ENCODE data around the gene ACSF3.
"Not testable (repeated sequence)": the region's sequence is repeated elsewhere in the genome, so short reads cannot be mapped to it uniquely, and the experiment has no call there.

The ACSF3 gene

DNA sequence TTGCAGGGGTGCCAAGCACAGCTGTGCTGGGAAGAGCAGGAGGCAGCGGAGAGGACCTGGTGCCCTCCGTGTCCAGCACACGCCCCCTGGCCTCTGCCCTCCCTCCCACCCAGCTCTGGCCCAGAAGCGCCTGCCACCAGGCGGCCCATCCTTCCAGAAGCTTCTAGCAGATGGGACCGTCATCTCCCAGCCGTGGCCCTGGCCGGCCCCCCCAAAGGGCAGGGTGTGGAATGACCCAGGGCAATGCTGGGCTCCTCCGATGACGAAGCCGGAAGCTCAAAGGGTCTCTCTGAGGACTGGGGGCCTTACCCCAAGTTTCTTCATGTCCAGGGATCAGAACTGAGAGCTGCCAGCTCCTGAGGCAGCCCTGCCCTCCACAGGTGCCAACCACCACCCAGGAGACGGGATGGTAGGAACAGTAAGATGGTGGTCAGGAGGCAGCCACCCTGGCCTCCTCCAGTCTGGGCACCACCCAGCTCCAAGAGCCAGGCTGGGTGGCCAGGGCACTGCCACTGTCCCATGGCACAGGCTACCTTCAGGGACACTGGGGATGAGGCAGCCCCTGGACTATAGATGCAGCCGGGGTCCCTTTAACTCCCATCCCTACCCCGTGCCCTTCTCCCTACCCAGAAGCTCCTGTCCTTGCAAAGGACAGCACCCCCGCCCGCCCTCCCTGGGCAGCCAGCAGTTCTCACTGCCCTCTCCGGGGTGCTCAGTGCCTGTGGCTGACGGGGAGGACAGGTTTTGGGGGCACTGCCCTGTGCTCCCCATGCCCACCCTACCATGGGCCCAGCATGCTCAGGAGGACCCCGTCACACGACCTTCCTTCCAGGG, 71.4 kb downstream of the ACSF3 start:
- no peak for DNase-seq

GRCh38 chr16:89165681-89165979, 72.0 kb downstream of the ACSF3 start:
- DNase-seq, result not testable (repeated sequence)

- DNase-seq, result no peak
Observed at GRCh38 chr16:89166696-89167424, 73.2 kb downstream of the ACSF3 start.

- DNase-seq, result peak; percentile 90
Observed at GRCh38 chr16:89167425-89167941, 73.8 kb downstream of the ACSF3 start.

GRCh38 chr16:89168381-89169189, 74.9 kb downstream of the ACSF3 start:
- no peak for DNase-seq

DNA sequence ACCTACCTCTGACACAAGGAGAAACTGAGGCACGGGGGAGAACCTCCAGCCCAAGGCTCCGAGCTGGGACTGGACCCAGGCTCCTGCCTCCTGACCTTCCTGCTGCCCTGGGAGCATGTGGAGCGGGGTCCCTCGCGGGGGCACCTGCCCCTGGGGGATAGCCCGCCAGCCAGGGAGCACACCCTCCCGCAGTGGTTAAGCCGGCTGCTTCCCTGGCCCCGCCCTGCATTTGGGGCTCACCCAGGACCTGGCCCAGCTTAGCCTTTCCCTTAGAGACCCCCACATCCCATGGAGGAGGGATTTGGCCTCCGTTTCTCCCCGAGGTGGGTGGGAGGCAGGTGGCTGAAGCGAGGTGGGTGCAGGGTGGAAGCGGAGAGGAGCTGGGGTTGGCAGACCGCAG, 76.1 kb downstream of the ACSF3 start:
- no peak for DNase-seq

- DNase-seq, result peak; percentile 33
Observed at GRCh38 chr16:89170346-89171215, 76.9 kb downstream of the ACSF3 start.

GRCh38 chr16:89171216-89172170, 77.8 kb downstream of the ACSF3 start, which contains the start of gene CDH15:
TSS of gene CDH15 (plus strand) at chr16:89171748. CDS start at chr16:89171832, 84 bp downstream.
- peak; percentile 98 for DNase-seq

DNA sequence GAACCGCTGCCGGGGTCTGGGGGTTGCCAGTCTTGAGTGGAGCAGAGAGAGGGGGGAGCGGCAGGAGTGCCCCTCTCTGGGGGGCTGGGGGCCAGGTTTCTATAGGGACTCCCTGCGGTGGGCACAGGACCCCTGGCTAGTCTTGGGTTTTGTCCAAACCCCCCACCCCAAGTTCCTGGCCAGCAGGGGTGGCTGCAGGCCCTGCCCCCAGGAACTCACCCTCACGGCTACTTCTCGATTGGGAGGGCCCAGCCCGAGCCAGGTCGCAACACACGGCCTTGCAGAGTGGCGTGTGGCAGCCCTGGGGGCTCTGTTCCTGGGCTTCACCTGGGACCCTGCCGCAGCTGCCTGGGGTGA, 78.5 kb downstream of the ACSF3 start:
- no peak for DNase-seq

- DNase-seq, result no peak
Observed at GRCh38 chr16:89172528-89173173, 79.0 kb downstream of the ACSF3 start.

DNA sequence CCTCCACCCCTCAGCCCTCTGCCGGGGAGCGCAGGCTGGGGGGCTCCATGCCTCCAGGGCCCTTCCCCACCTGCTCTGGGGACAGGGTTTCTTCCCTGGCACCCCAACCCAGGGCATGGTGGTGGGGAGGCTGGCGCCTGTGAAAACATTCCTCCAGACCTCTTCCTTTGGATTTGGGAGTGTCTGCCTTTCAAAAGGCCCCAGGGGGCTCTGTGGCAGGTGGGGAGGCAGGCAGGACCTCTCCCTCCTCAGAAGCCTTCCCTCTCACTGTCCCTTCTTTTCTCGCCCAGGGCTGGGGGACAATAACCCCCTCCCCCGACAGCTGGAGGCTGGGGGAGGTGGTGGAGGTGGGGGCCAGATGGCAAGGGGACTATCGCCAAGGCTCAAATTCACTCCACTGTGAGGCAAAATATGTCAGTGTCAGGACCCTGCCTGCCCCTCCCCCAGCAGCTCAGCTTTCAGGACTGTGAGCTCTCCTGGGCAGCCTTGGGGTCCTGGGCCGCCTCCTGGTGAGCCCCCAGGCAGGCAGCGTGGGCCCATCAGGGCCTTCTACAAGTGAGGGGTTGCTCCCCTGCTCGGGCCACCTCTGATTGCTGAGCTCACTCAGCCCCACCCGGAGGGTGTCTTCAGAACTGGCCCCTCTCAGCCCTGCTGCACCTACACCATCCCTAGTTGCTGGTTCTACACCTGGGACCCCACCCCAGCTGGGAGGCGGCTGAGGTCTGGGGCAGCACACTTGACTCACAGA, 79.7 kb downstream of the ACSF3 start:
- DNase-seq, result no peak

GRCh38 chr16:89174055-89174827, 80.6 kb downstream of the ACSF3 start:
- DNase-seq, result no peak

DNA sequence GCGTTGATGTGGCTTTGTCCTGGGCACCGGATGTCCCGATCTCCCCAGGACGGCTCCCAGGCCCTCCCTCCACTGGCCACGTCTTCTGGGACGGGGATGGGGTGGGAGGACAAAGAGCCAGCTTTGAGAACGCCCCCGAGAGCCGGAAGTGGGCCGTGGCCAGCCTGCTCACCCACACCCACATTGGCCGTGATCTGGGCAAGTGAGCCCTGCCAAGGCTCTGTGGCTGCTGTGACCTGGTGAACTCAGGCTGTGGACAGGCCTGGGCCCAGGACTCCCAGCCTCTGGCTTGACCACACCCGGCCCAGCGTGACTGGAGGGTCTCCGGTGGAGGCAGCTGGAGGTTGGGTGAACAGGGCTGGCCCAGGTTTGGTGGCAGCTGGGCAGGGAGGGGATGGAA, 81.2 kb downstream of the ACSF3 start:
- no peak for DNase-seq

- DNase-seq, result no peak
Observed at GRCh38 chr16:89175280-89176146, 81.9 kb downstream of the ACSF3 start.

DNA sequence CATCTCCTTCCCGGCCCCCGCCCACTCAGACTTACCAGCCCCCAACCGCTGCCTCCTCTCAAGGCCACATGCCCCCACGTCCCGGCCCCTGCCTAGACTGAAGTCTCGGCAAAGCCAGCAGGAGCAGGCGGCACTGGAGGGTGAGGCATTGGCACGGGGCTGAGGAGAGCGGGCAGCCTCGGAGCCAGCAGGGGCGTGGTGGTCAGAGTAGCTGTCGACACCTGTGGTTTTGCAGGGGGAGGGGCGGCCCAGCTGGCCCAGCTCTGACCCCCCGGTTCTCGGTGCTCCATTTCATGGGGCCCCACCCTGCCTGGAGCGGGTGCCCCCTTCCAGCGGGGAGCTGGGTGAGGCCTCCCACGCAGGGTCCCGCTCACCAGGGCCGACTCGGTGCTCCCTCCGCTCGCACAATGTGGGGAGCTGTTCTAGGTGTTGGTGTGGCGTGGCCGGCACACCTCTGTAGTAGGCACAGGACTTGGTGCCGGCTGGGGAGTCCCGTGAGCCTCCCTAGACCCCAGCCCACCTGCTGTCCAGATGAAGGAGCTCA, 82.6 kb downstream of the ACSF3 start:
- DNase-seq, result no peak

DNA sequence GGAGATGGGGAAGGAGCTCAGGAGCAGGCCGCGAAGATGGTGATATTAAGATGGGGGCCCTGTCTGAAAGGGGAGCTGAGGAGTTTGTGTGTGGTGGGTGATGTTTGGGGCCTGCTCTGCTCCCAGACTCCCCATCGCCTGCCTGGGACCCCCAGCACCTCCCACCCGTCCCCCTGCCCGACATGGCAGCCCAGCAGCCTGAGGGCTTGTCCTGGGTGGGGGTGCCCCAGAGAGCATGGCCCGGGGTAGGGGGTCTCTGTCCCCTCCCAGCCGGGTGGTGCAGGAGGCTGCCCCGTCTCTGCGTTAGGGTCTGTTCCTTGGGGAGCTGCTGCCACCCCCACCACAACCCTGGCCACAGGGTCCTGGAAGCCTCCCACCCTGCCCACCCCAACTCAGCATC, 83.1 kb downstream of the ACSF3 start:
- no peak for DNase-seq

DNA sequence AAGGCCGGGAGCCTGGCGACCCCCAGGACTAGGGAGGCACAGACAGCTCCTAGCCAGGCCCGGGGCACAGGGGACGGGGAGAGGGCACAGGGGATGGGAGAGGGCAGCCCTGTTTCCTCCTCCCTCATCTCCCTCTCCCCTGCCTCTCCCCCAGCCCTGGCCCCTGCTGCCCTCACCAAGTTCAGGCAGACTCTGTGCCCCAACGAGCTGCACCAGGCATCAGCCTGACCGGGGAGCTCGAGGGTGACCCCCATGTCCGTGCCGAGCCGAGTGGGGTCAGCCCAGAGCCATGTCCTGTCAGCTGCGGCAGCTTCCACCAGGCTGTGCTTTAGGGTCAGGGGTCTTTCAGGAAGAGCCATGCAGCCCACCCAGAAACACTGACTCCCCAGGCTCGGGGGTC, 83.8 kb downstream of the ACSF3 start:
- no peak for DNase-seq

Data from CD4-positive, alpha-beta T cell treated with Interleukin-6 for 4 hours (primary cell).